K562 (cell line): ENCODE measurements around the gene AFAP1. TPM values are rescaled to one million over a fixed set of nuclear protein-coding genes. Genes with fewer than 3 reads are reported as not detected.
A peak's percentile ranks its signal among the peaks of the same experiment; 100 is the strongest.

ENCODE experiments used
- ATAC-seq: fragments of 200-7000 bp; cut with Tn5 transposase; 3 replicates; pipeline ENCODE4 v1.9.1; 2020; ENCODE audit warnings: moderate library complexity
- BruUV-seq: library from RNA; stranded (reverse); fragments of 400-500 nt; replicated peaks from 2 replicates; lab custom pipeline; 2021; lab: Mats Ljungman, UMichigan
- CTCF ChIA-PET: fragments of 300-600 bp; formaldehyde crosslinking; extraction: SDS; loops from one replicate; lab custom pipeline; 2021; ENCODE audit warnings: low intra/inter-chr PET ratio; lab: Yijun Ruan, JAX
- POLR2A ChIA-PET: fragments of 300-600, 350-650 bp; sonication (Branson Sonifier 250); formaldehyde crosslinking; extraction: SDS; loops from one replicate; lab custom pipeline; 2021; ENCODE audit warnings: antibody characterized with exemption, inconsistent platforms; lab: Yijun Ruan, JAX
- DNase-seq, 4 experiments: peaks; one replicate each; pipeline versions ENCODE4 v3.0.0 to v3.0.0-alpha.2; 2011 to 2018; ENCODE audit warnings: low spot score in 3 of 4, mixed read lengths in 3 of 4; ENCODE audit errors: extremely low read depth in 1 of 4
- FAIRE-seq: peaks from 2 replicates; lab custom pipeline; 2011; peaks lifted over from hg19 to GRCh38; lab: Jason Lieb, UNC
- H2AFZ ChIP-seq: 2 replicates; pipeline ENCODE4 v1.6.0; 2011; ENCODE audit warnings: low read depth, low read length, control low read depth, inconsistent platforms
- H3K27ac ChIP-seq: fragments of 200-600 bp; 3 replicates; pipeline ENCODE4 v1.8.0; 2011; ENCODE audit warnings: low read depth, mild to moderate bottlenecking, control low read depth, inconsistent platforms, low read length, moderate library complexity, mixed read lengths; ENCODE audit errors: extremely low read depth
- H3K27me3 ChIP-seq, 2 experiments: fragments of 300-600 bp in 1 of 2; 2 replicates in 1 of 2; 3 replicates in 1 of 2; pipeline versions ENCODE4 v1.6.0 to v1.8.0; 2011; ENCODE audit warnings: inconsistent platforms in 2 of 2, low read length in 2 of 2, mild to moderate bottlenecking in 1 of 2, mixed read lengths in 1 of 2, moderate library complexity in 1 of 2; ENCODE audit not compliant: control insufficient read depth in 2 of 2, insufficient read depth in 2 of 2
- H3K36me3 ChIP-seq: fragments of 300-600 bp; 3 replicates; pipeline ENCODE4 v1.8.0; 2011; ENCODE audit warnings: mild to moderate bottlenecking, low read length, inconsistent platforms; ENCODE audit not compliant: control insufficient read depth, insufficient read depth
- H3K4me1 ChIP-seq, 2 experiments: fragments of 200-600 bp in 1 of 2; replicated peaks in 1 of 2; 2 replicates in 1 of 2; 3 replicates in 1 of 2; pipeline versions ENCODE4 v1.5.1 to v1.8.0; 2011; ENCODE audit warnings: inconsistent platforms in 2 of 2, low read length in 2 of 2, mild to moderate bottlenecking in 1 of 2, mixed read lengths in 1 of 2, moderate library complexity in 1 of 2; ENCODE audit not compliant: control insufficient read depth in 2 of 2, insufficient read depth in 2 of 2
- H3K4me2 ChIP-seq: 2 replicates; pipeline ENCODE4 v1.6.1; 2011; ENCODE audit warnings: low read length, control low read depth, inconsistent platforms, mixed read lengths; ENCODE audit not compliant: insufficient read depth
- H3K4me3 ChIP-seq: fragments of 200-600 bp; sonication (generic), shearing (Covaris generic); 2 replicates; pipeline ENCODE4 v1.5.1; 2016; ENCODE audit warnings: control low read depth, inconsistent platforms
- H3K79me2 ChIP-seq: fragments of 200-600 bp; 3 replicates; pipeline ENCODE4 v1.8.0; 2011; ENCODE audit warnings: low read length, inconsistent platforms; ENCODE audit not compliant: control insufficient read depth, insufficient read depth
- H3K9ac ChIP-seq, 2 experiments: 2 replicates each; pipeline versions ENCODE4 v1.6.0 to v1.6.1; 2011; ENCODE audit warnings: low read depth in 2 of 2, low read length in 2 of 2, control low read depth in 1 of 2, inconsistent platforms in 1 of 2, mild to moderate bottlenecking in 1 of 2, mixed read lengths in 1 of 2; ENCODE audit not compliant: insufficient read depth in 1 of 2
- H3K9me1 ChIP-seq: one replicate; pipeline ENCODE4 v1.6.0; 2011; ENCODE audit warnings: inconsistent platforms, mild to moderate bottlenecking, low read length, moderate library complexity; ENCODE audit not compliant: control insufficient read depth, insufficient read depth
- H3K9me3 ChIP-seq: replicated peaks from 2 replicates; pipeline ENCODE4 v1.5.1; 2011; ENCODE audit warnings: low read depth, low read length, inconsistent platforms; ENCODE audit not compliant: control insufficient read depth, insufficient read depth
- H4K20me1 ChIP-seq: replicated peaks from 2 replicates; pipeline ENCODE4 v1.6.1; 2011; ENCODE audit warnings: low read length, inconsistent platforms, mixed read lengths; ENCODE audit not compliant: control insufficient read depth, insufficient read depth
- ATF7 ChIP-seq: fragments of 450-650 bp; IDR thresholded peaks from 2 replicates; pipeline ENCODE4 v1.7.1; 2014; ENCODE audit warnings: mild to moderate bottlenecking, moderate library complexity
- CHD2 ChIP-seq: IDR thresholded peaks from 2 replicates; pipeline ENCODE4 v1.6.1; 2011; ENCODE audit warnings: low read depth, low read length
- ELF4 ChIP-seq: fragments of 450-650 bp; formaldehyde crosslinking; IDR thresholded peaks from 2 replicates; pipeline ENCODE4 v1.4.0; 2022; ENCODE audit warnings: missing genetic modification characterization
- WGBS: fragments of 100-300 bp; shearing (Covaris generic); methylation state at CpG from one replicate; pipeline ENCODE4 v1.1.6; 2016; ENCODE audit warnings: low coverage, mixed read lengths; ENCODE audit not compliant: insufficient coverage; ENCODE audit errors: missing lambda C conversion rate; 5-methylcytosine and 5-hydroxymethylcytosine counted together
- in situ Hi-C: fragments of 300-500 bp; cut with MboI; formaldehyde crosslinking; loops from 4 replicates; pipeline ENCODE4 v1.15.0; 2018; ENCODE audit warnings: inconsistent platforms, mixed read lengths
- intact Hi-C: fragments of 100-400 bp; cut with micrococcal nuclease; formaldehyde crosslinking; loops from 2 replicates; pipeline ENCODE4 v1.14.2; 2022
- polyA plus RNA-seq, 8 experiments: library from polyadenylated mRNA; depleted of rRNA in 4 of 8; stranded (reverse) in 5 of 8; unstranded in 3 of 8; fragments of >200 nt; fragmentation: Nextera tagmentation in 2 of 8; fragmentation: Illumina TruSeq in 1 of 8; extraction: Ambion mirVana in 2 of 8; extraction: Trizol in 1 of 8; gene quantifications; 2 replicates each; pipeline versions ENCODE4 v1.2.1 to v1.2.3, GENCODE V29; 2011 to 2014; ENCODE audit warnings: inconsistent platforms in 1 of 8, missing spikeins in 1 of 8
- total RNA-seq, 7 experiments: library from RNA; depleted of rRNA in 6 of 7; stranded (reverse); fragments of >200 nt in 6 of 7; fragmentation: Illumina TruSeq in 2 of 7; extraction: Trizol in 2 of 7; gene quantifications; 2 replicates each; pipeline versions ENCODE4 v1.2.1 to v1.2.3, GENCODE V29; 2011 to 2021; ENCODE audit warnings: low replicate concordance in 1 of 7
- TF ChIP-seq, protein P1 (sequence below), 2 experiments: fragments of 450-650 bp in 1 of 2; sonication (generic) in 1 of 2; formaldehyde crosslinking in 1 of 2; IDR thresholded peaks in 1 of 2; conservative IDR thresholded peaks in 1 of 2; 2 replicates each; pipeline versions ENCODE4 v1.6.1 to v1.8.1; 2016 to 2023; ENCODE audit warnings: mild to moderate bottlenecking in 2 of 2, moderate library complexity in 2 of 2, inconsistent platforms in 1 of 2, missing genetic modification reagents in 1 of 2

AFAP1 gene
- total and polyA plus RNA-seq, 9 of the 15 experiments (the other 6 are each of a cell fraction or from before 2014, with no cell fraction given): 0.07 to 0.42 (median 0.12) TPM; not detected in 1

- ChIA-PET POLR2A (no interaction called here), CTCF (no interaction called here)
- H3K4me2 ChIP-seq: no peak overlapping the region
- no peaks in the 10 kb centered on the region; the same call in 1 of the 2 replicates for H4K20me1 ChIP-seq
- in situ Hi-C loops: no loop called here
- 2% methylated on average over 4 of the region's 4 CpGs for WGBS
- no peak overlapping the region for H3K4me3 ChIP-seq
- no peak overlapping the region for H3K27ac ChIP-seq
- peaks cover 4 to 28% of the 10 kb centered on the region in 2 experiments for H3K27me3 ChIP-seq
- ATAC-seq: no peak
- H2AFZ ChIP-seq: no peak overlapping the region
- no peaks in the 10 kb centered on the region for H3K4me1 ChIP-seq
- no peak for DNase-seq
- no peaks in the 10 kb centered on the region for H3K9me3 ChIP-seq
- TF ChIP-seq, protein P1, sequence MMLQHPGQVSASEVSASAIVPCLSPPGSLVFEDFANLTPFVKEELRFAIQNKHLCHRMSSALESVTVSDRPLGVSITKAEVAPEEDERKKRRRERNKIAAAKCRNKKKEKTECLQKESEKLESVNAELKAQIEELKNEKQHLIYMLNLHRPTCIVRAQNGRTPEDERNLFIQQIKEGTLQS (IDR thresholded peaks at IDR 0.05): peak; percentile 24; the same call in 1 of the 2 replicates
- TF ChIP-seq, protein P1 (CRISPR knock-in tag; conservative IDR thresholded peaks at IDR 0.05): no peak
- TF ChIP-seq ELF4 (CRISPR knock-in tag) (no peak), ATF7 (peak; percentile 43; the same call in 1 of the 2 replicates)
- intact Hi-C loops: no loop called here
- no TSS peak for BruUV-seq
- FAIRE-seq: no peak
- no peak overlapping the region for H3K9ac ChIP-seq
- no peaks in the 10 kb centered on the region for H3K79me2 ChIP-seq
- H3K9me1 ChIP-seq: no peaks in the 10 kb centered on the region
- no peaks in the 10 kb centered on the region for H3K36me3 ChIP-seq
Measured at GRCh38 chr4:7872264-7872771, 67.3 kb downstream of the AFAP1 start.

- intact Hi-C loops: no loop called here
- Histone ChIP-seq H3K79me2 (no peaks in the 10 kb centered on the region), H3K9ac (no peak overlapping the region), H4K20me1 (no peaks in the 10 kb centered on the region), H3K9me1 (no peaks in the 10 kb centered on the region), H2AFZ (no peak overlapping the region), H3K4me1 (no peaks in the 10 kb centered on the region), H3K4me3 (no peak overlapping the region), H3K36me3 (no peaks in the 10 kb centered on the region), H3K4me2 (no peak overlapping the region), H3K27me3 (peaks cover 4 to 24% of the 10 kb centered on the region in 2 experiments), H3K9me3 (no peaks in the 10 kb centered on the region), H3K27ac (no peak overlapping the region)
- ATAC-seq: no peak
- POLR2A ChIA-PET: no interaction called here
- BruUV-seq: no TSS peak
- WGBS: under 1% methylated on average over 14 of the region's 16 CpGs
- no peak for DNase-seq
- no peak for FAIRE-seq
- CTCF ChIA-PET: no interaction called here
- TF ChIP-seq CHD2: no peak
- in situ Hi-C loops: no loop called here
Measured at GRCh38 chr4:7871356-7871755, 68.3 kb downstream of the AFAP1 start.
